ENCODE data around the gene SLC19A1. TPM values are rescaled to one million over a fixed set of nuclear protein-coding genes. Genes with fewer than 3 reads are reported as not detected.

The SLC19A1 gene
- polyA plus RNA-seq, 3 donors, result 25.0 to 53.0 (median 39.9) TPM

- H3K27ac Mint-ChIP-seq, result peak overlapping the region in 1 of 7 donors; percentile 28
- intact Hi-C loops (cut with micrococcal nuclease), result no loop called here
- Histone ChIP-seq H3K27me3 (ENCODE audit: control insufficient read depth in 2 of 2, insufficient read depth in 2 of 2, low read length in 2 of 2) (no peaks in the 10 kb centered on the region), H3K9ac (ENCODE audit: insufficient read depth, low read length, poor library complexity, severe bottlenecking) (no peak overlapping the region), H3K4me1 (ENCODE audit: control insufficient read depth in 1 of 2, insufficient read depth in 2 of 2, low read length in 2 of 2) (no peaks in the 10 kb centered on the region), H2AFZ (ENCODE audit: insufficient read depth, low read depth, low read length, poor library complexity, severe bottlenecking) (no peak overlapping the region), H3K4me3 (replicated peaks in 1 of 3; ENCODE audit: low read depth in 2 of 3, low read length in 3 of 3) (no peak overlapping the region), H3K36me3 (replicated peaks in 1 of 2; ENCODE audit: control insufficient read depth in 1 of 2, insufficient read depth in 2 of 2, low read length in 2 of 2) (peaks cover 82 to 96% of the 10 kb centered on the region in 2 donors), H4K20me1 (ENCODE audit: insufficient read depth, low read length) (no peaks in the 10 kb centered on the region), H3K9me3 (replicated peaks in 1 of 2; ENCODE audit: control insufficient read depth in 1 of 2, insufficient read depth in 1 of 2, low read length in 2 of 2) (peaks cover 4 to 7% of the 10 kb centered on the region in 2 donors), H3K79me2 (ENCODE audit: insufficient read depth, low read length) (peaks cover 6% of the 10 kb centered on the region), H3K27ac (ENCODE audit: low read depth in 1 of 2, low read length in 2 of 2) (no peak overlapping the region), H3K4me2 (replicated peaks; ENCODE audit: extremely low read depth, low read length, poor library complexity, severe bottlenecking) (no peak overlapping the region)
- H3K9me3 Mint-ChIP-seq, result peaks cover 9 to 25% (median 14%) of the 10 kb centered on the region in 7 donors
- no peaks in the 10 kb centered on the region for H3K4me1 Mint-ChIP-seq
- no peak for DNase-seq
- no peaks in the 10 kb centered on the region for H3K27me3 Mint-ChIP-seq (ENCODE audit: low read depth in 3 of 3)
- 97% methylated on average over 29 of the region's 29 CpGs for WGBS (ENCODE audit: insufficient coverage)
- peaks cover 62 to 66% of the 10 kb centered on the region in 2 donors for H3K36me3 Mint-ChIP-seq
- TF ChIP-seq CTCF (IDR thresholded peaks at IDR 0.05), result no peak
- H3K4me3 Mint-ChIP-seq, result no peak overlapping the region
These were observed 16.9 kb downstream of the SLC19A1 start for GRCh38 chr21:45525153-45525909.

GRCh38 chr21:45524756-45525152 lies 17.5 kb downstream of the SLC19A1 start:
- no peak overlapping the region for H3K27ac ChIP-seq (ENCODE audit: low read depth in 1 of 2, low read length in 2 of 2)
- no peaks in the 10 kb centered on the region for H4K20me1 ChIP-seq (ENCODE audit: insufficient read depth, low read length)
- DNase-seq, result no peak
- no peaks in the 10 kb centered on the region for H3K27me3 ChIP-seq (ENCODE audit: control insufficient read depth in 2 of 2, insufficient read depth in 2 of 2, low read length in 2 of 2)
- WGBS (ENCODE audit: insufficient coverage), result 100% methylated on average over 8 of the region's 11 CpGs
- H3K36me3 Mint-ChIP-seq, result peaks cover 67 to 72% of the 10 kb centered on the region in 2 donors
- H3K4me1 ChIP-seq (ENCODE audit: control insufficient read depth in 1 of 2, insufficient read depth in 2 of 2, low read length in 2 of 2), result peaks cover under 1 to 1% of the 10 kb centered on the region in 2 donors
- no peak overlapping the region for H3K4me3 ChIP-seq (replicated peaks in 1 of 3; ENCODE audit: low read depth in 2 of 3, low read length in 3 of 3)
- no peak overlapping the region for H3K27ac Mint-ChIP-seq
- no peak overlapping the region for H3K4me3 Mint-ChIP-seq
- intact Hi-C loops (cut with micrococcal nuclease), result no loop called here
- H3K27me3 Mint-ChIP-seq (ENCODE audit: low read depth in 3 of 3), result no peaks in the 10 kb centered on the region
- no peak for TF ChIP-seq CTCF (IDR thresholded peaks at IDR 0.05)
- peaks cover 7 to 10% of the 10 kb centered on the region in 2 donors for H3K9me3 ChIP-seq (replicated peaks in 1 of 2; ENCODE audit: control insufficient read depth in 1 of 2, insufficient read depth in 1 of 2, low read length in 2 of 2)
- peaks cover 15 to 30% (median 19%) of the 10 kb centered on the region in 7 donors for H3K9me3 Mint-ChIP-seq
- H3K79me2 ChIP-seq (ENCODE audit: insufficient read depth, low read length), result peaks cover 11% of the 10 kb centered on the region
- H3K4me1 Mint-ChIP-seq, result no peaks in the 10 kb centered on the region
- H3K9ac ChIP-seq (ENCODE audit: insufficient read depth, low read length, poor library complexity, severe bottlenecking), result no peak overlapping the region
- H3K36me3 ChIP-seq (replicated peaks in 1 of 2; ENCODE audit: control insufficient read depth in 1 of 2, insufficient read depth in 2 of 2, low read length in 2 of 2), result peaks cover 78 to 96% of the 10 kb centered on the region in 2 donors
- H3K4me2 ChIP-seq (replicated peaks; ENCODE audit: extremely low read depth, low read length, poor library complexity, severe bottlenecking), result no peak overlapping the region
- H2AFZ ChIP-seq (ENCODE audit: insufficient read depth, low read depth, low read length, poor library complexity, severe bottlenecking), result no peak overlapping the region
